GM18511 (cell line): ENCODE results near the gene DAPK1.

ENCODE experiments used
- ATAC-seq: cut with Tn5 transposase; IDR thresholded peaks from one replicate; pipeline ENCODE4 v1.9.1; 2021; ENCODE audit warnings: mild to moderate bottlenecking, moderate library complexity; ENCODE audit not compliant: unreplicated experiment

The DAPK1 gene

GRCh38 chr9:87516222-87516925, 18.7 kb downstream of the DAPK1 start:
- ATAC-seq = no peak

GRCh38 chr9:87516926-87517290, 19.2 kb downstream of the DAPK1 start:
- no peak for ATAC-seq

GRCh38 chr9:87517732-87518131, 20.1 kb downstream of the DAPK1 start:
- ATAC-seq = no peak

- ATAC-seq = no peak
These were observed 21.2 kb downstream of the DAPK1 start for GRCh38 chr9:87518702-87519335.

- no peak for ATAC-seq
These were observed 21.8 kb downstream of the DAPK1 start for GRCh38 chr9:87519461-87519860.

GRCh38 chr9:87520172-87520683, 22.6 kb downstream of the DAPK1 start:
- ATAC-seq = no peak

GRCh38 chr9:87521834-87522233, 24.2 kb downstream of the DAPK1 start:
- no peak for ATAC-seq

GRCh38 chr9:87524061-87524460, 26.4 kb downstream of the DAPK1 start:
- ATAC-seq = no peak

- ATAC-seq = no peak
These were observed 28.1 kb downstream of the DAPK1 start for GRCh38 chr9:87525546-87526303.

- no peak for ATAC-seq
These were observed 29.7 kb downstream of the DAPK1 start for GRCh38 chr9:87527211-87527916.

GRCh38 chr9:87528969-87529368, 31.3 kb downstream of the DAPK1 start:
- no peak for ATAC-seq

- ATAC-seq = no peak
These were observed 32.0 kb downstream of the DAPK1 start for GRCh38 chr9:87529671-87530070.

- no peak for ATAC-seq
These were observed 33.0 kb downstream of the DAPK1 start for GRCh38 chr9:87530716-87531115.

- no peak for ATAC-seq
These were observed 34.0 kb downstream of the DAPK1 start for GRCh38 chr9:87531370-87532295.

GRCh38 chr9:87533271-87533670, 35.6 kb downstream of the DAPK1 start:
- ATAC-seq = no peak

- ATAC-seq = no peak
These were observed 36.4 kb downstream of the DAPK1 start for GRCh38 chr9:87534036-87534435.

GRCh38 chr9:87534957-87535356, 37.3 kb downstream of the DAPK1 start:
- ATAC-seq = no peak

GRCh38 chr9:87535817-87536539, 38.3 kb downstream of the DAPK1 start:
- no peak for ATAC-seq

- no peak for ATAC-seq
These were observed 40.0 kb downstream of the DAPK1 start for GRCh38 chr9:87537625-87538024.
